Endothelial cell of umbilical vein (primary cell): Measurements from ENCODE around the gene SLC9A3.
"Not testable (repeated sequence)": the region's sequence is repeated elsewhere in the genome, so short reads cannot be mapped to it uniquely, and the experiment has no call there.

ENCODE experiments used
- EZH2 ChIP-seq: IDR thresholded peaks from 2 replicates; pipeline ENCODE4 v1.6.1; 2012; ENCODE audit warnings: borderline replicate concordance, low read depth, mild to moderate bottlenecking, moderate library complexity, low read length, inconsistent platforms; ENCODE audit not compliant: severe bottlenecking
- FOS ChIP-seq: IDR thresholded peaks from 2 replicates; pipeline ENCODE4 v1.6.1; 2011; ENCODE audit warnings: mild to moderate bottlenecking, low read length, moderate library complexity, borderline replicate concordance; ENCODE audit not compliant: insufficient read depth
- GATA2 ChIP-seq: IDR thresholded peaks from 2 replicates; pipeline ENCODE4 v1.7.0; 2011; ENCODE audit warnings: low read depth, mild to moderate bottlenecking, moderate library complexity, mixed read lengths, low read length; ENCODE audit not compliant: insufficient read length, insufficient read depth
- MYC ChIP-seq: IDR thresholded peaks from one replicate; pipeline ENCODE4 v1.6.1; 2011; ENCODE audit warnings: mild to moderate bottlenecking, low read depth, low read length
- POLR2A ChIP-seq: IDR thresholded peaks from 2 replicates; pipeline ENCODE4 v1.6.1; 2012; ENCODE audit warnings: low read depth, mild to moderate bottlenecking, control low read depth, low read length
- POLR2AphosphoS5 ChIP-seq: IDR thresholded peaks from 2 replicates; pipeline ENCODE4 v1.6.1; 2012; ENCODE audit warnings: low read depth, mild to moderate bottlenecking, control low read depth, low read length, moderate library complexity; ENCODE audit not compliant: insufficient read depth
- TF ChIP-seq, protein P1 (sequence below), 2 donors: IDR thresholded peaks; 1 replicate in 1 of 2; 2 replicates in 1 of 2; pipeline ENCODE4 v1.5.1; 2011; ENCODE audit warnings: low read length in 2 of 2, mild to moderate bottlenecking in 2 of 2, moderate library complexity in 2 of 2, control low read depth in 1 of 2, inconsistent platforms in 1 of 2, low read depth in 1 of 2; ENCODE audit not compliant: insufficient read depth in 1 of 2; ENCODE audit errors: extremely low read depth in 1 of 2

DNA sequence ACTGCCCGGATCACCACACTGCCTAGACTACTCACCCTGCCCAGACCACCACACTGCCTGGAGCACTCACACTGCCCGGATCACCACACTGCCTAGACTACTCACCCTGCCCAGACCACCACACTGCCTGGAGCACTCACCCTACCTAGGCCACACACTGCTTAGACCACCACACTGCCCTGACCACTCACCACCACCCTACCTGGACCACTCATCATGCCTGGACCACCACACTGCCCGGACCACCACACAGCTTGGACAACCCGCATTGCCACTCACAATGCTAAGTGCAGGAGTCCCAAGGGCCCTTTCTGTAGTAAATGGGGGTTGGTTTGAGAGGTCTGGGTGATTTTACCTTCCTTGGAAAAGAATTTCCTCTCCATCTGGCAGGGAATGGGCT lies 33.7 kb upstream of the SLC9A3 start:
- TF ChIP-seq, protein P1, sequence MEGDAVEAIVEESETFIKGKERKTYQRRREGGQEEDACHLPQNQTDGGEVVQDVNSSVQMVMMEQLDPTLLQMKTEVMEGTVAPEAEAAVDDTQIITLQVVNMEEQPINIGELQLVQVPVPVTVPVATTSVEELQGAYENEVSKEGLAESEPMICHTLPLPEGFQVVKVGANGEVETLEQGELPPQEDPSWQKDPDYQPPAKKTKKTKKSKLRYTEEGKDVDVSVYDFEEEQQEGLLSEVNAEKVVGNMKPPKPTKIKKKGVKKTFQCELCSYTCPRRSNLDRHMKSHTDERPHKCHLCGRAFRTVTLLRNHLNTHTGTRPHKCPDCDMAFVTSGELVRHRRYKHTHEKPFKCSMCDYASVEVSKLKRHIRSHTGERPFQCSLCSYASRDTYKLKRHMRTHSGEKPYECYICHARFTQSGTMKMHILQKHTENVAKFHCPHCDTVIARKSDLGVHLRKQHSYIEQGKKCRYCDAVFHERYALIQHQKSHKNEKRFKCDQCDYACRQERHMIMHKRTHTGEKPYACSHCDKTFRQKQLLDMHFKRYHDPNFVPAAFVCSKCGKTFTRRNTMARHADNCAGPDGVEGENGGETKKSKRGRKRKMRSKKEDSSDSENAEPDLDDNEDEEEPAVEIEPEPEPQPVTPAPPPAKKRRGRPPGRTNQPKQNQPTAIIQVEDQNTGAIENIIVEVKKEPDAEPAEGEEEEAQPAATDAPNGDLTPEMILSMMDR (IDR thresholded peaks at IDR 0.05; ENCODE audit: extremely low read depth in 1 of 2, insufficient read depth in 1 of 2, low read depth in 1 of 2, low read length in 2 of 2), result not testable (repeated sequence)
- TF ChIP-seq EZH2, POLR2A, GATA2, POLR2AphosphoS5, FOS, MYC: not testable (repeated sequence)
